Lung (tissue), 12 donors: ENCODE data around the gene MRPL47. TPM values are rescaled to one million over a fixed set of nuclear protein-coding genes. Genes with fewer than 3 reads are reported as not detected.

Experiments
- ATAC-seq: fragments of 200-7000 bp; cut with Tn5 transposase; one replicate; pipeline ENCODE4 v1.9.1; 2020; ENCODE audit warnings: moderate number of reproducible peaks; ENCODE audit not compliant: insufficient read depth, low FRiP score
- DNase-seq, 3 donors: peaks; one replicate each; pipeline ENCODE4 v3.0.0-alpha.2; 2013 to 2017
- H3K27ac ChIP-seq, 2 donors: one replicate each; pipeline ENCODE4 v1.5.1; 2013; ENCODE audit warnings: mild to moderate bottlenecking in 2 of 2, moderate library complexity in 2 of 2, control low read depth in 1 of 2, inconsistent platforms in 1 of 2, low read depth in 1 of 2, low read length in 1 of 2
- H3K27me3 ChIP-seq, 3 donors: one replicate each; pipeline ENCODE4 v1.5.1; 2013; ENCODE audit warnings: low read length in 2 of 3; ENCODE audit not compliant: control insufficient read depth in 3 of 3, insufficient read depth in 3 of 3
- H3K36me3 ChIP-seq, 4 donors: one replicate each; pipeline ENCODE4 v1.5.1; 2013; ENCODE audit warnings: low read length in 4 of 4, mild to moderate bottlenecking in 1 of 4, moderate library complexity in 1 of 4; ENCODE audit not compliant: control insufficient read depth in 4 of 4, insufficient read depth in 4 of 4
- H3K4me1 ChIP-seq, 5 donors: one replicate each; pipeline ENCODE4 v1.5.1; 2013; ENCODE audit warnings: low read length in 5 of 5, mild to moderate bottlenecking in 2 of 5, moderate library complexity in 1 of 5; ENCODE audit not compliant: control insufficient read depth in 5 of 5, insufficient read depth in 5 of 5
- H3K4me3 ChIP-seq: one replicate; pipeline ENCODE4 v1.5.1; 2013; ENCODE audit warnings: mild to moderate bottlenecking, control low read depth, moderate library complexity
- H3K9ac ChIP-seq, 2 donors: one replicate each; pipeline ENCODE4 v1.5.1; 2013; ENCODE audit warnings: low read length in 2 of 2, control low read depth in 1 of 2; ENCODE audit not compliant: insufficient read depth in 1 of 2
- H3K9me3 ChIP-seq, 4 donors: one replicate each; pipeline ENCODE4 v1.5.1; 2013; ENCODE audit warnings: low read length in 3 of 4, mild to moderate bottlenecking in 1 of 4, moderate library complexity in 1 of 4; ENCODE audit not compliant: control insufficient read depth in 4 of 4, insufficient read depth in 3 of 4
- CTCF ChIP-seq: IDR thresholded peaks from 2 replicates; pipeline ENCODE4 v1.5.1; 2012; ENCODE audit warnings: mild to moderate bottlenecking; ENCODE audit errors: control extremely low read depth, extremely low read depth
- WGBS, 2 donors: extraction: QIAGEN DNeasy Blood & Tissue Kit; methylation state at CpG; one replicate each; pipeline ENCODE4 v1.1.7; 2013; 5-methylcytosine and 5-hydroxymethylcytosine counted together
- polyA plus RNA-seq, 2 donors: library from polyadenylated mRNA; stranded (reverse); fragments of 200-250 nt; gene quantifications; one replicate each; pipeline ENCODE4 v1.2.1, GENCODE V29; 2013
- total RNA-seq, 2 donors: library from RNA; depleted of rRNA in 1 of 2; stranded (reverse); fragments of >200 nt in 1 of 2; gene quantifications; one replicate each; pipeline ENCODE4 v1.2.1, GENCODE V29; 2014 to 2021
- donor health status: control.
- donor health status: control.
- donor health status: Bipolar disorder and iron deficiency.
- donor health status: healthy.
- donor health status: DM: yes; HTN: yes; CAD: no.

MRPL47 gene
- total and polyA plus RNA-seq, 4 donors: 24.3 to 92.8 (median 28.8) TPM

GRCh38 chr3:179622023-179622422 is 17.6 kb upstream of the MRPL47 start:
- no peak for TF ChIP-seq CTCF
- H3K9ac ChIP-seq: no peak overlapping the region
- ATAC-seq (no peak), DNase-seq (no peak)
- no peaks in the 10 kb centered on the region for H3K27me3 ChIP-seq
- H3K4me3 ChIP-seq: no peak overlapping the region
- H3K36me3 ChIP-seq: peaks cover 5 to 32% (median 19%) of the 10 kb centered on the region in 4 donors
- peaks cover 0 to 2% (median 0%) of the 10 kb centered on the region in 5 donors for H3K4me1 ChIP-seq
- no peak overlapping the region for H3K27ac ChIP-seq
- no peaks in the 10 kb centered on the region for H3K9me3 ChIP-seq
- WGBS, 2 donors: 100% methylated on average over 2 of the region's 2 CpGs

- Histone ChIP-seq H3K4me1 (peaks cover 0 to 4% (median 0%) of the 10 kb centered on the region in 5 donors), H3K36me3 (peaks cover 0 to 10% (median 7%) of the 10 kb centered on the region in 4 donors), H3K27ac (peak overlapping the region in 1 of 2 donors; percentile 9), H3K9me3 (no peaks in the 10 kb centered on the region), H3K27me3 (no peaks in the 10 kb centered on the region), H3K9ac (no peak overlapping the region), H3K4me3 (no peak overlapping the region)
- DNase-seq (no peak), ATAC-seq (no peak)
- WGBS, 2 donors: 87 to 89% methylated on average over 4 of the region's 4 CpGs
- no peak for TF ChIP-seq CTCF
Measured at GRCh38 chr3:179615458-179616173, 11.2 kb upstream of the MRPL47 start.

- Histone ChIP-seq H3K9me3 (no peaks in the 10 kb centered on the region), H3K9ac (no peak overlapping the region), H3K36me3 (peaks cover 0 to 12% (median 6%) of the 10 kb centered on the region in 4 donors), H3K4me1 (peaks cover 0 to 10% (median 0%) of the 10 kb centered on the region in 5 donors), H3K27ac (no peak overlapping the region), H3K4me3 (no peak overlapping the region), H3K27me3 (no peaks in the 10 kb centered on the region)
- 63 to 81% methylated on average over 2 of the region's 2 CpGs for WGBS, 2 donors
- no peak for ATAC-seq
- DNase-seq: no peak
- TF ChIP-seq CTCF: no peak
Measured at GRCh38 chr3:179613807-179614206, 9.4 kb upstream of the MRPL47 start.
